Nephron (organoid): ENCODE data around the gene GRB7.
"Not testable (repeated sequence)": the region's sequence is repeated elsewhere in the genome, so short reads cannot be mapped to it uniquely, and the experiment has no call there.

Source experiments
- H3K27ac Mint-ChIP-seq, 3 experiments: 2 replicates each; pipeline ENCODE4 v1.8.0; 2020; ENCODE audit warnings: mixed read lengths in 3 of 3, mild to moderate bottlenecking in 2 of 3, moderate library complexity in 1 of 3
- H3K27me3 Mint-ChIP-seq: 2 replicates; pipeline ENCODE4 v1.8.0; 2021; ENCODE audit warnings: low read depth, mild to moderate bottlenecking, moderate library complexity, mixed read lengths
- H3K36me3 Mint-ChIP-seq: 2 replicates; pipeline ENCODE4 v1.8.0; 2020; ENCODE audit warnings: low read depth, mixed read lengths
- H3K4me1 Mint-ChIP-seq: 2 replicates; pipeline ENCODE4 v1.8.0; 2020; ENCODE audit warnings: mixed read lengths
- H3K4me3 Mint-ChIP-seq, 3 experiments: 2 replicates each; pipeline ENCODE4 v1.8.0; 2020; ENCODE audit warnings: mild to moderate bottlenecking in 3 of 3, mixed read lengths in 3 of 3, moderate library complexity in 2 of 3
- H3K9me3 Mint-ChIP-seq: 2 replicates; pipeline ENCODE4 v1.8.0; 2020; ENCODE audit warnings: mixed read lengths
- TF ChIP-seq, protein P1 (sequence below), 3 experiments: fragments of 200-600 bp; sonication (generic); IDR thresholded peaks; one replicate each; pipeline ENCODE4 v1.5.0; 2021; ENCODE audit warnings: antibody characterized with exemption in 3 of 3; ENCODE audit not compliant: unreplicated experiment in 3 of 3

GRB7 gene

DNA sequence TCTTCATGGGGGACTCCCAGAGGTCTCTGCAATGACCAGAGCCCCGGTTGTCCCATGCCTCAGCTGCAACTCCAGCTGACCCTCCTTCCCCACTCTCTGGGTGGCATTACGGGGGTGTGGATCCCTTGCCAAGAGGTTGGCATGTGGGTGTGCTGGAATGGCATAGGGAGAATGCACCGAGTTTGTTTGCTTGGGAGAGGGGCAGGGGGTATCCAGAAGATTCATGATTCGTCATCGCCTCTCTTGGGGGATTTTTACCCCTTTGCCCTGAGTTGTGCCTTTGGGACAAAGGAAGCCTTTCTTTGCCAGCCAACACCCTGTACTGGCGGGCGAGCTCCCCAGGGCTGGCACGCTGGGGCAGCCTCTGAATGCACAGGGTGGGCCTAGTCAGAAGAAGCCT, 31.4 kb upstream of the GRB7 start:
- H3K9me3 Mint-ChIP-seq = no peaks in the 10 kb centered on the region
- no peak overlapping the region for H3K4me3 Mint-ChIP-seq
- TF ChIP-seq, protein P1, sequence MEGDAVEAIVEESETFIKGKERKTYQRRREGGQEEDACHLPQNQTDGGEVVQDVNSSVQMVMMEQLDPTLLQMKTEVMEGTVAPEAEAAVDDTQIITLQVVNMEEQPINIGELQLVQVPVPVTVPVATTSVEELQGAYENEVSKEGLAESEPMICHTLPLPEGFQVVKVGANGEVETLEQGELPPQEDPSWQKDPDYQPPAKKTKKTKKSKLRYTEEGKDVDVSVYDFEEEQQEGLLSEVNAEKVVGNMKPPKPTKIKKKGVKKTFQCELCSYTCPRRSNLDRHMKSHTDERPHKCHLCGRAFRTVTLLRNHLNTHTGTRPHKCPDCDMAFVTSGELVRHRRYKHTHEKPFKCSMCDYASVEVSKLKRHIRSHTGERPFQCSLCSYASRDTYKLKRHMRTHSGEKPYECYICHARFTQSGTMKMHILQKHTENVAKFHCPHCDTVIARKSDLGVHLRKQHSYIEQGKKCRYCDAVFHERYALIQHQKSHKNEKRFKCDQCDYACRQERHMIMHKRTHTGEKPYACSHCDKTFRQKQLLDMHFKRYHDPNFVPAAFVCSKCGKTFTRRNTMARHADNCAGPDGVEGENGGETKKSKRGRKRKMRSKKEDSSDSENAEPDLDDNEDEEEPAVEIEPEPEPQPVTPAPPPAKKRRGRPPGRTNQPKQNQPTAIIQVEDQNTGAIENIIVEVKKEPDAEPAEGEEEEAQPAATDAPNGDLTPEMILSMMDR (IDR thresholded peaks at IDR 0.05; ENCODE audit: unreplicated experiment in 3 of 3) = no peak
- H3K36me3 Mint-ChIP-seq = peaks cover 32% of the 10 kb centered on the region
- H3K4me1 Mint-ChIP-seq = peaks cover 62% of the 10 kb centered on the region
- no peak overlapping the region for H3K27ac Mint-ChIP-seq
- no peaks in the 10 kb centered on the region for H3K27me3 Mint-ChIP-seq

DNA sequence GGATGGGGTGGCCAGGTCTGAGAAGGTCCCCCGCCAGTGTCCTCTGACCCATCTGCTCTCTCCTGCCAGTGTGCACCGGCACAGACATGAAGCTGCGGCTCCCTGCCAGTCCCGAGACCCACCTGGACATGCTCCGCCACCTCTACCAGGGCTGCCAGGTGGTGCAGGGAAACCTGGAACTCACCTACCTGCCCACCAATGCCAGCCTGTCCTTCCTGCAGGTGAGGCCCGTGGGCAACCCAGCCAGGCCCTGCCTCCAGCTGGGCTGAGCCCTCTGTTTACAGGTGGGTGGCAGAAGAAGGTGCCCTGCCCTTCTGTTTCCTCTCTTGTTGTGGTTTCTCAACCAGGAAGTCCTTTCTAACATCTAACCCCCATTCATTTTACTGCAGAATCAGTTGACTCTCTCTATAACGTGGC, 30.8 kb upstream of the GRB7 start:
- H3K36me3 Mint-ChIP-seq = peaks cover 38% of the 10 kb centered on the region
- H3K27me3 Mint-ChIP-seq = no peaks in the 10 kb centered on the region
- peaks cover 56% of the 10 kb centered on the region for H3K4me1 Mint-ChIP-seq
- no peaks in the 10 kb centered on the region for H3K9me3 Mint-ChIP-seq
- TF ChIP-seq, protein P1 (IDR thresholded peaks at IDR 0.05; ENCODE audit: unreplicated experiment in 3 of 3) = no peak
- peak overlapping the region in 1 of 3 experiments; percentile 3 for H3K4me3 Mint-ChIP-seq
- no peak overlapping the region for H3K27ac Mint-ChIP-seq

DNA sequence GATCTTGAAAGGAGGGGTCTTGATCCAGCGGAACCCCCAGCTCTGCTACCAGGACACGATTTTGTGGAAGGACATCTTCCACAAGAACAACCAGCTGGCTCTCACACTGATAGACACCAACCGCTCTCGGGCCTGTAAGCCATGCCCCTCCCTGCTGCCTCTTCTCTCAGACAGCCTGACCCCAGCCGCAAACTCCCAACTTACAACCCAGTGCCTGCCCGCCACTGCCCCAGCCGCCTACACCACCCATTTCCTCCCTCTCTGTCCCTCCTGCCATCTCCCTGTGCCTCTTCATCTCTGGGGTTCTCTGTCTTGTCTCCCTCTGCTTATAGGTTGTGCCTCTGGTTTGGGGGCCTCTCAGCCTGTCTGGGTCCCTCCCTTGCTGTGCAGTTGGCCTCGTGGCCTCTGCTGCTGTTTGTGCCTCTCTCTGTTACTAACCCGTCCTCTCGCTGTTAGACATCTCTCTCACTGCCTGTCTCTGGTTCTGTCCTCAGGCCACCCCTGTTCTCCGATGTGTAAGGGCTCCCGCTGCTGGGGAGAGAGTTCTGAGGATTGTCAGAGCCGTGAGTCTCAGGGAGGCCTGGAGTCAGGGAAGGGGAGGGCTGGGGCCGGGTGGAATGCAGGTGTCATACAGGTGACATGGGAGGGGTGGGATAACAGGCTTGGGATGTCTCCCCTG, 28.3 kb upstream of the GRB7 start:
- H3K27me3 Mint-ChIP-seq = no peaks in the 10 kb centered on the region

DNA sequence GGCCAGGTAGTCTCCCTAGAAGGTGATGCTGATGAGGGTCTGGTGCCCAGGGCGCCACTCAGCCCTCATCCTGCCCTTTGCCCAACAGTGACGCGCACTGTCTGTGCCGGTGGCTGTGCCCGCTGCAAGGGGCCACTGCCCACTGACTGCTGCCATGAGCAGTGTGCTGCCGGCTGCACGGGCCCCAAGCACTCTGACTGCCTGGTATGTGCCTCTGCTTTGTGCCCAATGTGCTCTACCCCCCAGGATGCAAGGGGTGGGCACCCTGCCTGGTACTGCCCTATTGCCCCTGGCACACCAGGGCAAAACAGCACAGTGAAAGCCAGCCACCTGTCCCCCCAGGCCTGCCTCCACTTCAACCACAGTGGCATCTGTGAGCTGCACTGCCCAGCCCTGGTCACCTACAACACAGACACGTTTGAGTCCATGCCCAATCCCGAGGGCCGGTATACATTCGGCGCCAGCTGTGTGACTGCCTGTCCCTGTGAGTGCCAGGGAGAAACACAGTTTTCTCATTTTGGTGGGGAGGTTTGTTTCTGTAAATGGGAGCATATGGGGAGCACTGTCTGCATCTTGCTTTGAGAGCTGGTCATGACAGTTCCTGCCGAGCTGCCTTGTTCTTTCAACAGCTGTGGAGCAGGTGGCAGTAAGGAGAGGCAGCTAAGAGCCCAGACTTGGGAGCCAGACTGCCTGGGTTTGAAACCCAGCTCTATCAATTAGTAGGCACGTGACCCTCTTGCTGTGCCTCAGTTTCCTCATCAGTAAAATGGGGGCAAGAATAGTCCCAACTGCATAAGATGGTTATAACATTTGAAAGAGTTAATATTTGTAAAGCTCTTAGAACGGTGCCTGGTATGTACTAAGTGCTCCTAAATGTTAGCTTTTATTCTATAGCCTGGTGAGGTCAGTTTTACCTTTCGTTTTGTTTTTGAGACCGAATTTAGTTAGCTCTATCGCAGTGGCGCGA, 27.5 kb upstream of the GRB7 start:
- TF ChIP-seq, protein P1 (IDR thresholded peaks at IDR 0.05; ENCODE audit: unreplicated experiment in 3 of 3) = no peak
- Mint-ChIP-seq H3K9me3 (no peaks in the 10 kb centered on the region), H3K27ac (no peak overlapping the region), H3K4me1 (peaks cover 25% of the 10 kb centered on the region), H3K27me3 (no peaks in the 10 kb centered on the region), H3K4me3 (no peak overlapping the region), H3K36me3 (peaks cover 46% of the 10 kb centered on the region)

More for the DNA sequence above, 28.3 kb upstream of the GRB7 start:
- Mint-ChIP-seq H3K4me1 (peaks cover 33% of the 10 kb centered on the region), H3K36me3 (peaks cover 42% of the 10 kb centered on the region), H3K9me3 (no peaks in the 10 kb centered on the region), H3K4me3 (no peak overlapping the region), H3K27ac (no peak overlapping the region)
- TF ChIP-seq, protein P1 (IDR thresholded peaks at IDR 0.05; ENCODE audit: unreplicated experiment in 3 of 3) = no peak

DNA sequence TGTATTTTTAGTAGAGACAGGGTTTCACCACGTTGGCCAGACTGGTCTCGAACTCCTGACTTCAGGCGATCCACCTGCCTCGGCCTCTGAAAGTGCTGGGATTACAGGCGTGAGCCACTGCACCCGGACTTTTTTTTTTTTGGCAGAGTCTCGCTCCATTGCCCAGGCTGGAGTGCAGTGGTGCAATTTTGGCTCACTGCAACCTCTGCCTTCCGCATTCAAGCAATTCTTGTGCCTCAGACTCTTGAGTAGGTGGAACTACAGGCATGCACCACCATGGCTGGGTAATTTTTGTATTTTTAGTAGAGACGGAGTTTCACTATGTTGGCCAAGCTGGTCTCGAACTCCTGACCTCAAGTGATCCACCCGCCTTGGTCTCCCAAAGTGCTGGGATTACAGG, 26.7 kb upstream of the GRB7 start:
- not testable (repeated sequence) for H3K4me3 Mint-ChIP-seq, H3K27ac Mint-ChIP-seq, H3K9me3 Mint-ChIP-seq, H3K27me3 Mint-ChIP-seq
- Mint-ChIP-seq H3K4me1 (peaks cover 17% of the 10 kb centered on the region), H3K36me3 (peaks cover 46% of the 10 kb centered on the region)

DNA sequence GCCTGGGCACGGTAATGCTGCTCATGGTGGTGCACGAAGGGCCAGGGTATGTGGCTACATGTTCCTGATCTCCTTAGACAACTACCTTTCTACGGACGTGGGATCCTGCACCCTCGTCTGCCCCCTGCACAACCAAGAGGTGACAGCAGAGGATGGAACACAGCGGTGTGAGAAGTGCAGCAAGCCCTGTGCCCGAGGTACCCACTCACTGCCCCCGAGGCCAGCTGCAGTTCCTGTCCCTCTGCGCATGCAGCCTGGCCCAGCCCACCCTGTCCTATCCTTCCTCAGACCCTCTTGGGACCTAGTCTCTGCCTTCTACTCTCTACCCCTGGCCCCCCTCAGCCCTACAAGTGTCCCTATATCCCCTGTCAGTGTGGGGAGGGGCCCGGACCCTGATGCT, 25.9 kb upstream of the GRB7 start:
- Mint-ChIP-seq H3K4me3 (no peak overlapping the region), H3K27me3 (no peaks in the 10 kb centered on the region), H3K36me3 (peaks cover 51% of the 10 kb centered on the region), H3K9me3 (no peaks in the 10 kb centered on the region), H3K27ac (no peak overlapping the region), H3K4me1 (peaks cover 17% of the 10 kb centered on the region)
- TF ChIP-seq, protein P1 (IDR thresholded peaks at IDR 0.05; ENCODE audit: unreplicated experiment in 3 of 3) = no peak
